GM21737 (cell line): ENCODE data around the gene TNFRSF1A.
A peak's percentile ranks its signal among the peaks of the same experiment; 100 is the strongest.

Experiments used
- ATAC-seq: cut with Tn5 transposase; IDR thresholded peaks from one replicate; pipeline ENCODE4 v1.9.1; 2021; ENCODE audit warnings: mild to moderate bottlenecking, moderate library complexity; ENCODE audit not compliant: unreplicated experiment

The TNFRSF1A gene

GRCh38 chr12:6324936-6325750 is 16.7 kb downstream of the TNFRSF1A start:
- ATAC-seq = no peak

GRCh38 chr12:6323995-6324711 is 17.7 kb downstream of the TNFRSF1A start:
- ATAC-seq = no peak

GRCh38 chr12:6323340-6323994 is 18.4 kb downstream of the TNFRSF1A start:
- no peak for ATAC-seq

- no peak for ATAC-seq
Observed at GRCh38 chr12:6322969-6323339, 18.9 kb downstream of the TNFRSF1A start.

- ATAC-seq = no peak
Observed at GRCh38 chr12:6322352-6322751, 19.5 kb downstream of the TNFRSF1A start.

GRCh38 chr12:6321905-6322304 is 20.0 kb downstream of the TNFRSF1A start:
- no peak for ATAC-seq

GRCh38 chr12:6319446-6319845 is 22.4 kb downstream of the TNFRSF1A start:
- ATAC-seq = no peak

- no peak for ATAC-seq
Observed at GRCh38 chr12:6318440-6318879, 23.4 kb downstream of the TNFRSF1A start.

- no peak for ATAC-seq
Observed at GRCh38 chr12:6317693-6318439, 24.0 kb downstream of the TNFRSF1A start.

GRCh38 chr12:6316921-6317692 is 24.8 kb downstream of the TNFRSF1A start:
- no peak for ATAC-seq

GRCh38 chr12:6315704-6316597 is 25.9 kb downstream of the TNFRSF1A start:
- ATAC-seq = no peak

GRCh38 chr12:6315184-6315583 is 26.7 kb downstream of the TNFRSF1A start:
- no peak for ATAC-seq

- ATAC-seq = no peak
Observed at GRCh38 chr12:6314776-6315175, 27.1 kb downstream of the TNFRSF1A start.

GRCh38 chr12:6313326-6313940 is 28.4 kb downstream of the TNFRSF1A start:
- ATAC-seq = no peak

- peak; percentile 47 for ATAC-seq
Observed at GRCh38 chr12:6312529-6313325, 29.1 kb downstream of the TNFRSF1A start.

- ATAC-seq = no peak
Observed at GRCh38 chr12:6311822-6312528, 29.9 kb downstream of the TNFRSF1A start.
